K562 (cell line): ENCODE data around the gene TNC. TPM values are rescaled to one million over a fixed set of nuclear protein-coding genes. Genes with fewer than 3 reads are reported as not detected.

Source experiments
- ATAC-seq: fragments of 200-7000 bp; cut with Tn5 transposase; 3 replicates; pipeline ENCODE4 v1.9.1; 2020; ENCODE audit warnings: moderate library complexity
- BruUV-seq: library from RNA; stranded (reverse); fragments of 400-500 nt; replicated peaks from 2 replicates; lab custom pipeline; 2021; lab: Mats Ljungman, UMichigan
- CTCF ChIA-PET: fragments of 300-600 bp; formaldehyde crosslinking; extraction: SDS; loops from one replicate; lab custom pipeline; 2021; ENCODE audit warnings: low intra/inter-chr PET ratio; lab: Yijun Ruan, JAX
- POLR2A ChIA-PET: fragments of 300-600, 350-650 bp; sonication (Branson Sonifier 250); formaldehyde crosslinking; extraction: SDS; loops from one replicate; lab custom pipeline; 2021; ENCODE audit warnings: antibody characterized with exemption, inconsistent platforms; lab: Yijun Ruan, JAX
- DNase-seq, 4 experiments: peaks; one replicate each; pipeline versions ENCODE4 v3.0.0 to v3.0.0-alpha.2; 2011 to 2018; ENCODE audit warnings: low spot score in 3 of 4, mixed read lengths in 3 of 4; ENCODE audit errors: extremely low read depth in 1 of 4
- FAIRE-seq: peaks from 2 replicates; lab custom pipeline; 2011; peaks lifted over from hg19 to GRCh38; lab: Jason Lieb, UNC
- H2AFZ ChIP-seq: 2 replicates; pipeline ENCODE4 v1.6.0; 2011; ENCODE audit warnings: low read depth, low read length, control low read depth, inconsistent platforms
- H3K27ac ChIP-seq: fragments of 200-600 bp; 3 replicates; pipeline ENCODE4 v1.8.0; 2011; ENCODE audit warnings: low read depth, mild to moderate bottlenecking, control low read depth, inconsistent platforms, low read length, moderate library complexity, mixed read lengths; ENCODE audit errors: extremely low read depth
- H3K27me3 ChIP-seq, 2 experiments: fragments of 300-600 bp in 1 of 2; 2 replicates in 1 of 2; 3 replicates in 1 of 2; pipeline versions ENCODE4 v1.6.0 to v1.8.0; 2011; ENCODE audit warnings: inconsistent platforms in 2 of 2, low read length in 2 of 2, mild to moderate bottlenecking in 1 of 2, mixed read lengths in 1 of 2, moderate library complexity in 1 of 2; ENCODE audit not compliant: control insufficient read depth in 2 of 2, insufficient read depth in 2 of 2
- H3K36me3 ChIP-seq: fragments of 300-600 bp; 3 replicates; pipeline ENCODE4 v1.8.0; 2011; ENCODE audit warnings: mild to moderate bottlenecking, low read length, inconsistent platforms; ENCODE audit not compliant: control insufficient read depth, insufficient read depth
- H3K4me1 ChIP-seq, 2 experiments: fragments of 200-600 bp in 1 of 2; replicated peaks in 1 of 2; 2 replicates in 1 of 2; 3 replicates in 1 of 2; pipeline versions ENCODE4 v1.5.1 to v1.8.0; 2011; ENCODE audit warnings: inconsistent platforms in 2 of 2, low read length in 2 of 2, mild to moderate bottlenecking in 1 of 2, mixed read lengths in 1 of 2, moderate library complexity in 1 of 2; ENCODE audit not compliant: control insufficient read depth in 2 of 2, insufficient read depth in 2 of 2
- H3K4me2 ChIP-seq: 2 replicates; pipeline ENCODE4 v1.6.1; 2011; ENCODE audit warnings: low read length, control low read depth, inconsistent platforms, mixed read lengths; ENCODE audit not compliant: insufficient read depth
- H3K4me3 ChIP-seq: fragments of 200-600 bp; sonication (generic), shearing (Covaris generic); 2 replicates; pipeline ENCODE4 v1.5.1; 2016; ENCODE audit warnings: control low read depth, inconsistent platforms
- H3K79me2 ChIP-seq: fragments of 200-600 bp; 3 replicates; pipeline ENCODE4 v1.8.0; 2011; ENCODE audit warnings: low read length, inconsistent platforms; ENCODE audit not compliant: control insufficient read depth, insufficient read depth
- H3K9ac ChIP-seq, 2 experiments: 2 replicates each; pipeline versions ENCODE4 v1.6.0 to v1.6.1; 2011; ENCODE audit warnings: low read depth in 2 of 2, low read length in 2 of 2, control low read depth in 1 of 2, inconsistent platforms in 1 of 2, mild to moderate bottlenecking in 1 of 2, mixed read lengths in 1 of 2; ENCODE audit not compliant: insufficient read depth in 1 of 2
- H3K9me1 ChIP-seq: one replicate; pipeline ENCODE4 v1.6.0; 2011; ENCODE audit warnings: inconsistent platforms, mild to moderate bottlenecking, low read length, moderate library complexity; ENCODE audit not compliant: control insufficient read depth, insufficient read depth
- H3K9me3 ChIP-seq: replicated peaks from 2 replicates; pipeline ENCODE4 v1.5.1; 2011; ENCODE audit warnings: low read depth, low read length, inconsistent platforms; ENCODE audit not compliant: control insufficient read depth, insufficient read depth
- H4K20me1 ChIP-seq: replicated peaks from 2 replicates; pipeline ENCODE4 v1.6.1; 2011; ENCODE audit warnings: low read length, inconsistent platforms, mixed read lengths; ENCODE audit not compliant: control insufficient read depth, insufficient read depth
- ELF4 ChIP-seq: fragments of 450-650 bp; formaldehyde crosslinking; IDR thresholded peaks from 2 replicates; pipeline ENCODE4 v1.4.0; 2022; ENCODE audit warnings: missing genetic modification characterization
- MCM2 ChIP-seq: fragments of 450-650 bp; IDR thresholded peaks from 2 replicates; pipeline ENCODE4 v1.6.1; 2017; ENCODE audit warnings: low read depth, mild to moderate bottlenecking
- SIN3A ChIP-seq, 2 experiments: fragments of 150-350 bp in 1 of 2; IDR thresholded peaks; 2 replicates each; pipeline ENCODE4 v1.6.1; 2011 to 2016; ENCODE audit warnings: borderline replicate concordance in 2 of 2, low read depth in 2 of 2, low read length in 2 of 2, mild to moderate bottlenecking in 2 of 2, moderate library complexity in 2 of 2; ENCODE audit not compliant: control insufficient read depth in 1 of 2
- TCFL5 ChIP-seq: fragments of 250-450 bp; sonication (Bioruptor Pico); conservative IDR thresholded peaks from 2 replicates; pipeline ENCODE4 v1.6.1; 2021; ENCODE audit warnings: mild to moderate bottlenecking, moderate library complexity, matching md5 sums
- ZEB2 ChIP-seq: fragments of 450-650 bp; IDR thresholded peaks from 2 replicates; pipeline ENCODE4 v1.6.1; 2016
- ZNF766 ChIP-seq: fragments of 200-800 bp; sonication (Bioruptor generic); conservative IDR thresholded peaks from 2 replicates; pipeline ENCODE4 v1.6.1; 2016; ENCODE audit warnings: missing genetic modification characterization, missing compliant biosample characterization
- WGBS: fragments of 100-300 bp; shearing (Covaris generic); methylation state at CpG from one replicate; pipeline ENCODE4 v1.1.6; 2016; ENCODE audit warnings: low coverage, mixed read lengths; ENCODE audit not compliant: insufficient coverage; ENCODE audit errors: missing lambda C conversion rate; 5-methylcytosine and 5-hydroxymethylcytosine counted together
- in situ Hi-C: fragments of 300-500 bp; cut with MboI; formaldehyde crosslinking; loops from 4 replicates; pipeline ENCODE4 v1.15.0; 2018; ENCODE audit warnings: inconsistent platforms, mixed read lengths
- intact Hi-C: fragments of 100-400 bp; cut with micrococcal nuclease; formaldehyde crosslinking; loops from 2 replicates; pipeline ENCODE4 v1.14.2; 2022
- polyA plus RNA-seq, 8 experiments: library from polyadenylated mRNA; depleted of rRNA in 4 of 8; stranded (reverse) in 5 of 8; unstranded in 3 of 8; fragments of >200 nt; fragmentation: Nextera tagmentation in 2 of 8; fragmentation: Illumina TruSeq in 1 of 8; extraction: Ambion mirVana in 2 of 8; extraction: Trizol in 1 of 8; gene quantifications; 2 replicates each; pipeline versions ENCODE4 v1.2.1 to v1.2.3, GENCODE V29; 2011 to 2014; ENCODE audit warnings: inconsistent platforms in 1 of 8, missing spikeins in 1 of 8
- total RNA-seq, 7 experiments: library from RNA; depleted of rRNA in 6 of 7; stranded (reverse); fragments of >200 nt in 6 of 7; fragmentation: Illumina TruSeq in 2 of 7; extraction: Trizol in 2 of 7; gene quantifications; 2 replicates each; pipeline versions ENCODE4 v1.2.1 to v1.2.3, GENCODE V29; 2011 to 2021; ENCODE audit warnings: low replicate concordance in 1 of 7
- TF ChIP-seq, protein P1 (sequence below): fragments of 250-450 bp; sonication (Bioruptor Pico); IDR thresholded peaks from 2 replicates; pipeline ENCODE4 v1.5.0; 2021

TNC gene
- total and polyA plus RNA-seq, 9 of the 15 experiments (the other 6 are each of a cell fraction or from before 2014, with no cell fraction given), result under 0.01 to 0.29 TPM; not detected in 7

DNA sequence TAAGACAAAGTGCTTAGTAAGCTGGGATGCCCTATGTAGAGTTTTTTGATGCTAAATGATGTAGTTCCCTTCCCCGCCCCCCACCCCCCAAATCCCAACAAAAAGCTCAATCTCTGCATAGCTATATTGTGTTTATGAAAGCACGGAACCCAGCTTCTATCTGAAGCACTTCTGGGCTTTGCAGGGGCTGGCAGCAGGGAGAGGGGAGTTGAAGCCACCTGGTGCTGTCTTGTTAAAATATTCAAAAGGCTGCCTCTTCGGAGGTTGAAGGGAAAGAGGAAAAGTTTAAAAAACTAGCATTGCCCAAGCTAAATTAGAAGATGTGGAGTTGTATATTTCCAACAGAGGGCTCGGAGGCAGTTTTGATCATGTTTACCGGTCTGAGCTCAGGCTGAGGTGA lies 5.0 kb upstream of the TNC start (continued):
- TF ChIP-seq ZNF766 (CRISPR knock-in tag) (no peak), MCM2 (no peak)

GRCh38 chr9:115121181-115121580 lies 3.2 kb upstream of the TNC start:
- H3K9ac ChIP-seq, result no peak overlapping the region
- ChIA-PET CTCF (no interaction called here), POLR2A (no interaction called here)
- H3K79me2 ChIP-seq, result no peaks in the 10 kb centered on the region
- DNase-seq (no peak), ATAC-seq (no peak), FAIRE-seq (no peak)
- H3K9me3 ChIP-seq, result no peaks in the 10 kb centered on the region
- H3K36me3 ChIP-seq, result no peaks in the 10 kb centered on the region
- no peak overlapping the region for H3K27ac ChIP-seq
- no peak overlapping the region for H3K4me3 ChIP-seq
- no peaks in the 10 kb centered on the region for H3K27me3 ChIP-seq
- H3K4me2 ChIP-seq, result no peak overlapping the region
- H3K9me1 ChIP-seq, result no peaks in the 10 kb centered on the region
- H2AFZ ChIP-seq, result no peak overlapping the region
- H4K20me1 ChIP-seq, result no peaks in the 10 kb centered on the region
- no TSS peak for BruUV-seq
- intact Hi-C loops, result no loop called here
- TF ChIP-seq ZEB2, result no peak
- in situ Hi-C loops, result no loop called here
- no peaks in the 10 kb centered on the region for H3K4me1 ChIP-seq

DNA sequence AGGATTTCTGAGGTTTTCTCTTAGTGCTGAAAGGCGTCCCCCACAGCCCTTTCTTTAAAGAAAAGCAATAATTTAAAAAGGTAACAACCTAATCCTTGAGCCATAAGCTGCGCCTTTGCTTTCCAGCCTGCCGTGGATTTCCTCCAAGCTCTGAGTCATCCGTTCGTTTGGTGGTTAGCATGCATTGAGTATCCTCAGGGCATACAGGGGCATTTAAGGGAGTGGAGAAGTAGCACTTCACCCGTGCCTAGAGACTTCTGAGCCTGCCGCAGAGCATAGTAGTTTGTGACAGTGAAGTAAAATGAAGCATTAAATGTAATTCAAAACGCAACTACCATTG lies 892 bp upstream of the TNC start:
- no peaks in the 10 kb centered on the region for H3K36me3 ChIP-seq
- H4K20me1 ChIP-seq, result no peaks in the 10 kb centered on the region
- H3K9me3 ChIP-seq, result no peaks in the 10 kb centered on the region
- in situ Hi-C loops, result no loop called here
- no peaks in the 10 kb centered on the region for H3K27me3 ChIP-seq
- no peaks in the 10 kb centered on the region for H3K4me1 ChIP-seq
- no peak for DNase-seq
- H3K9ac ChIP-seq, result no peak overlapping the region
- H3K9me1 ChIP-seq, result no peaks in the 10 kb centered on the region
- no peak overlapping the region for H3K27ac ChIP-seq
- no peak for FAIRE-seq
- intact Hi-C loops, result no loop called here
- no peaks in the 10 kb centered on the region for H3K79me2 ChIP-seq
- H2AFZ ChIP-seq, result no peak overlapping the region
- no peak overlapping the region for H3K4me2 ChIP-seq
- H3K4me3 ChIP-seq, result no peak overlapping the region
- CTCF ChIA-PET, result no interaction called here
- POLR2A ChIA-PET, result no interaction called here
- no TSS peak for BruUV-seq
- WGBS, result 2% methylated on average over 8 of the region's 8 CpGs
- no peak for ATAC-seq
- TF ChIP-seq, protein P1, sequence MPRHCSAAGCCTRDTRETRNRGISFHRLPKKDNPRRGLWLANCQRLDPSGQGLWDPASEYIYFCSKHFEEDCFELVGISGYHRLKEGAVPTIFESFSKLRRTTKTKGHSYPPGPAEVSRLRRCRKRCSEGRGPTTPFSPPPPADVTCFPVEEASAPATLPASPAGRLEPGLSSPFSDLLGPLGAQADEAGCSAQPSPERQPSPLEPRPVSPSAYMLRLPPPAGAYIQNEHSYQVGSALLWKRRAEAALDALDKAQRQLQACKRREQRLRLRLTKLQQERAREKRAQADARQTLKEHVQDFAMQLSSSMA, result no peak
- TF ChIP-seq TCFL5 (CRISPR knock-in tag), result no peak
- TF ChIP-seq ELF4 (CRISPR knock-in tag), result no peak
- TF ChIP-seq SIN3A (IDR thresholded peaks at IDR 0.05; ENCODE audit: borderline replicate concordance in 2 of 2, control insufficient read depth in 1 of 2, low read depth in 2 of 2, low read length in 2 of 2), result no peak
